ENCODE data around the gene GNS. TPM values are rescaled to one million over a fixed set of nuclear protein-coding genes. Genes with fewer than 3 reads are reported as not detected.

GNS gene
- total and polyA plus RNA-seq, 8 donors = 7.1 to 66.0 (median 26.0) TPM

DNA sequence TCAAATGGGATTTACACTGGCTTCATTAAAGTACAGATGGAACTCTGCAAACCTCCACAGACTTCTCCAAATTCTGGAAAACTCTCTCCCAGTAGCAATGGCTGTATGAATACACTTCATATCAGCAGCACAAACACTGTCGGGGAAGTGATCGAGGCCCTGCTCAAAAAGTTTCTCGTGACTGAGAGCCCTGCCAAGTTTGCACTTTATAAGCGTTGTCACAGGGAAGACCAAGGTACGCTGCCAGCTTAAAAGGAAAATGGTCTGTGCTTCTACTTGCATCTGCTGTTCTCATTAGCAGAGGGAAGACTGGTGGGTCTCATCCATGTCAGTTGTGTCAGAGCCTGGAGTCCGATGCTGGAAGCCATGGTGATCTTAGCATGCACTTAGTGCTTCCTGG is 71.0 kb downstream of the GNS start:
- 62 to 64% methylated on average over 6 of the region's 6 CpGs for WGBS, 2 donors
- TF ChIP-seq CTCF (IDR thresholded peaks at IDR 0.05) = no peak
- no peaks in the 10 kb centered on the region for H3K9me3 ChIP-seq
- peaks cover 4 to 5% (median 5%) of the 10 kb centered on the region in 3 donors for H3K4me1 ChIP-seq
- DNase-seq (no peak), ATAC-seq (no peak), FAIRE-seq (no peak)
- H3K36me3 ChIP-seq = peaks cover 0 to 6% (median 0%) of the 10 kb centered on the region in 3 donors
- intact Hi-C loops (cut with DNase I) = no loop called here
- no peak overlapping the region for H3K27ac ChIP-seq
- no peak overlapping the region for H3K4me3 ChIP-seq
- no peaks in the 10 kb centered on the region for H3K27me3 ChIP-seq

DNA sequence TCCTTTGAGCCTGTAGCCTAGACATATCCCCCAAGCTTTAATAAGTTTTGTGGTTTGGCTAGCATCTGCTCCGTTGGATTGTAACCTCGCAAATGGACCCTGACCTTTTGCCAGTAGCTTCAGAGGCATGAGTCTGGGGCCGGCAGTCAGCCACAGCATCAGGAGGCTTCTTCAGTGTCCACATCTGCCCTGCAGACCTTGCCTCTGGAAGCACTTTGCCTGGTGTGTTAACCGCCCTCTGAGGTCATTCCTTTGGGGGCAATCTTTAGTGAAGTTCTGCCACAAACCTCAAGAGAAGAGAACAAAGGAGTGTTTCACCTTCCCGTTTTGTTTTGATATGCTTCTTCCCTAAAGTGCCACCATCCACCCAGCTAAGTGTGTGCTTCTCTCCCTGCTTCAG is 71.4 kb downstream of the GNS start:
- peak in 1 of 4 donors; percentile 19 for ATAC-seq
- Histone ChIP-seq H3K27me3 (no peaks in the 10 kb centered on the region), H3K36me3 (peaks cover 0 to 6% (median 0%) of the 10 kb centered on the region in 3 donors), H3K4me3 (no peak overlapping the region), H3K4me1 (peaks cover 8 to 9% (median 8%) of the 10 kb centered on the region in 3 donors), H3K27ac (no peak overlapping the region), H3K9me3 (no peaks in the 10 kb centered on the region)
- no peak for FAIRE-seq
- DNase-seq = no peak
- intact Hi-C loops (cut with DNase I) = no loop called here
- WGBS, 2 donors = 68 to 69% methylated on average over 5 of the region's 5 CpGs
- TF ChIP-seq CTCF (IDR thresholded peaks at IDR 0.05) = no peak

DNA sequence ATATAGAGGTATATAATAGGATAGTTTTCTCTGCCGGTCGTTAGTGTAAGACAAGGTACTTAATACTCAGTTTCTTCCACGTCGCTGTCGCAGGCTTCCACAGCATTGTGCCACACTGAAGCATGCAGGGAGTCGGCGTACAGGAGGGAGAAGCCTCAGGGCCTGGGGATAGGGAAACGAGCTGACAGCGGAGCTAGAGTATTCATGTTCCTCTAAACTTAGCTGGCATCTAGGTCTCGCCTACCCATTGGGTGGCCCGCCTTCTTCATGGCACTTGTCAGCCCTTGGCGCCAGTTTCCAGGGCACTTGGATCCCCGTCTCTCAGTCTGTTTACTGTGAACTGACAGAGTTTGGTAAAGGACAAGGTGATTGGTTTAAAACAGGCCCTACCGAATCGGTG is 73.6 kb downstream of the GNS start:
- FAIRE-seq (no peak), ATAC-seq (no peak), DNase-seq (no peak)
- Histone ChIP-seq H3K27me3 (no peaks in the 10 kb centered on the region), H3K9me3 (no peaks in the 10 kb centered on the region), H3K36me3 (peaks cover 0 to 6% (median 0%) of the 10 kb centered on the region in 3 donors), H3K27ac (no peak overlapping the region), H3K4me1 (peaks cover 9 to 10% (median 10%) of the 10 kb centered on the region in 3 donors), H3K4me3 (no peak overlapping the region)
- intact Hi-C loops (cut with DNase I) = no loop called here
- no peak for TF ChIP-seq CTCF (IDR thresholded peaks at IDR 0.05)
- 93 to 94% methylated on average over 15 of the region's 15 CpGs for WGBS, 2 donors

- Histone ChIP-seq H3K27me3 (no peaks in the 10 kb centered on the region), H3K4me1 (peaks cover 9 to 15% (median 15%) of the 10 kb centered on the region in 3 donors), H3K4me3 (no peak overlapping the region), H3K36me3 (peaks cover 0 to 6% (median 0%) of the 10 kb centered on the region in 3 donors), H3K9me3 (no peaks in the 10 kb centered on the region), H3K27ac (no peak overlapping the region)
- ATAC-seq (no peak), DNase-seq (no peak), FAIRE-seq (no peak)
- 97 to 99% methylated on average over 6 of the region's 6 CpGs for WGBS, 2 donors
- intact Hi-C loops (cut with DNase I) = no loop called here
- TF ChIP-seq CTCF (IDR thresholded peaks at IDR 0.05) = no peak
These were observed 74.2 kb downstream of the GNS start for GRCh38 chr12:64685050-64685449.

GRCh38 chr12:64683816-64684543 is 75.2 kb downstream of the GNS start:
- WGBS, 2 donors = 87 to 91% methylated on average over 10 of the region's 10 CpGs
- no peak for FAIRE-seq
- no peaks in the 10 kb centered on the region for H3K9me3 ChIP-seq
- no peak overlapping the region for H3K4me3 ChIP-seq
- no peaks in the 10 kb centered on the region for H3K27me3 ChIP-seq
- no peak for DNase-seq
- peaks cover 9 to 18% (median 16%) of the 10 kb centered on the region in 3 donors for H3K4me1 ChIP-seq
- no peak overlapping the region for H3K27ac ChIP-seq
- peaks cover 0 to 6% (median 0%) of the 10 kb centered on the region in 3 donors for H3K36me3 ChIP-seq
- ATAC-seq = no peak
- TF ChIP-seq CTCF (IDR thresholded peaks at IDR 0.05) = no peak
- intact Hi-C loops (cut with DNase I) = no loop called here

Data from pancreas (tissue), 10 donors.